Endothelial cell of umbilical vein (primary cell): Measurements from ENCODE around the gene UBE2B. TPM values are rescaled to one million over a fixed set of nuclear protein-coding genes. Genes with fewer than 3 reads are reported as not detected.
"Not testable (repeated sequence)": the region's sequence is repeated elsewhere in the genome, so short reads cannot be mapped to it uniquely, and the experiment has no call there.

Experiments used
- BruUV-seq: library from RNA; stranded (reverse); fragments of 400-500 nt; replicated peaks from 2 replicates; lab custom pipeline; 2021; lab: Mats Ljungman, UMichigan
- CTCF ChIA-PET: fragments of 300-600, 350-600 bp; sonication (Branson Sonifier 250); formaldehyde crosslinking; loops from one replicate; lab custom pipeline; 2021; ENCODE audit warnings: antibody characterized with exemption, inconsistent platforms; lab: Charles Lee
- POLR2A ChIA-PET: fragments of 300-600, 350-600 bp; sonication (Branson Sonifier 250); formaldehyde crosslinking; loops from one replicate; lab custom pipeline; 2021; ENCODE audit warnings: antibody characterized with exemption, inconsistent platforms; lab: Charles Lee
- DNase-seq: peaks from one replicate; pipeline ENCODE4 v3.0.0-alpha.2; 2011; ENCODE audit warnings: low read depth, low spot score
- FAIRE-seq: peaks from 2 replicates; lab custom pipeline; 2011; peaks lifted over from hg19 to GRCh38; lab: Jason Lieb, UNC
- H2AFZ ChIP-seq: 2 replicates; pipeline ENCODE4 v1.6.0; 2012; ENCODE audit warnings: low read depth, low read length, control low read depth, inconsistent platforms
- H3K27ac ChIP-seq: 2 replicates; pipeline ENCODE4 v1.5.1; 2011; ENCODE audit warnings: low read depth, mild to moderate bottlenecking, control low read depth, low read length, moderate library complexity; ENCODE audit not compliant: insufficient read depth
- H3K27me3 ChIP-seq, 2 experiments: 2 replicates each; pipeline versions ENCODE4 v1.6.0 to v1.6.1; 2011; ENCODE audit warnings: low read length in 2 of 2, mixed read lengths in 1 of 2; ENCODE audit not compliant: control insufficient read depth in 2 of 2, insufficient read depth in 2 of 2
- H3K36me3 ChIP-seq, 2 experiments: 2 replicates in 1 of 2; 3 replicates in 1 of 2; pipeline ENCODE4 v1.5.1; 2011; ENCODE audit warnings: low read length in 2 of 2, mild to moderate bottlenecking in 1 of 2, moderate library complexity in 1 of 2; ENCODE audit not compliant: control insufficient read depth in 2 of 2, insufficient read depth in 2 of 2; ENCODE audit errors: extremely low read depth in 1 of 2
- H3K4me1 ChIP-seq: 3 replicates; pipeline ENCODE4 v1.5.1; 2011; ENCODE audit warnings: mild to moderate bottlenecking, low read length; ENCODE audit not compliant: control insufficient read depth, insufficient read depth; ENCODE audit errors: extremely low read depth
- H3K4me2 ChIP-seq: 2 replicates; pipeline ENCODE4 v1.6.1; 2011; ENCODE audit warnings: low read length, control low read depth, mixed read lengths; ENCODE audit not compliant: insufficient read depth
- H3K4me3 ChIP-seq, 3 experiments: fragments of 200-600 bp in 1 of 3; sonication (generic), shearing (Covaris generic) in 1 of 3; replicated peaks in 1 of 3; 2 replicates each; pipeline ENCODE4 v1.5.1; 2011 to 2016; ENCODE audit warnings: control low read depth in 3 of 3, low read length in 3 of 3, mild to moderate bottlenecking in 2 of 3, inconsistent platforms in 1 of 3, low read depth in 1 of 3, moderate library complexity in 1 of 3; ENCODE audit not compliant: insufficient read depth in 1 of 3
- H3K79me2 ChIP-seq: 2 replicates; pipeline ENCODE4 v1.6.0; 2012; ENCODE audit warnings: low read length, inconsistent platforms; ENCODE audit not compliant: control insufficient read depth, insufficient read depth
- H3K9ac ChIP-seq: replicated peaks from 2 replicates; pipeline ENCODE3; 2011; ENCODE audit warnings: low read length, control low read depth; ENCODE audit not compliant: insufficient read depth; ENCODE audit errors: extremely low read depth
- H3K9me1 ChIP-seq: replicated peaks from 3 replicates; pipeline ENCODE4 v1.6.0; 2011; ENCODE audit warnings: mild to moderate bottlenecking, low read length; ENCODE audit not compliant: control insufficient read depth, insufficient read depth; ENCODE audit errors: extremely low read depth
- H3K9me3 ChIP-seq: replicated peaks from 2 replicates; pipeline ENCODE4 v1.5.1; 2012; ENCODE audit warnings: low read length, inconsistent platforms; ENCODE audit not compliant: control insufficient read depth, insufficient read depth
- H4K20me1 ChIP-seq: replicated peaks from 2 replicates; pipeline ENCODE3; 2011; ENCODE audit warnings: mild to moderate bottlenecking, low read length; ENCODE audit not compliant: control insufficient read depth, insufficient read depth; ENCODE audit errors: extremely low read depth
- CTCF ChIP-seq, 2 donors: IDR thresholded peaks; 1 replicate in 1 of 2; 2 replicates in 1 of 2; pipeline ENCODE4 v1.5.1; 2011; ENCODE audit warnings: low read length in 2 of 2, mild to moderate bottlenecking in 2 of 2, moderate library complexity in 2 of 2, control low read depth in 1 of 2, inconsistent platforms in 1 of 2, low read depth in 1 of 2; ENCODE audit not compliant: insufficient read depth in 1 of 2; ENCODE audit errors: extremely low read depth in 1 of 2
- EZH2 ChIP-seq: IDR thresholded peaks from 2 replicates; pipeline ENCODE4 v1.6.1; 2012; ENCODE audit warnings: borderline replicate concordance, low read depth, mild to moderate bottlenecking, moderate library complexity, low read length, inconsistent platforms; ENCODE audit not compliant: severe bottlenecking
- FOS ChIP-seq: IDR thresholded peaks from 2 replicates; pipeline ENCODE4 v1.6.1; 2011; ENCODE audit warnings: mild to moderate bottlenecking, low read length, moderate library complexity, borderline replicate concordance; ENCODE audit not compliant: insufficient read depth
- GATA2 ChIP-seq: IDR thresholded peaks from 2 replicates; pipeline ENCODE4 v1.7.0; 2011; ENCODE audit warnings: low read depth, mild to moderate bottlenecking, moderate library complexity, mixed read lengths, low read length; ENCODE audit not compliant: insufficient read length, insufficient read depth
- JUN ChIP-seq: IDR thresholded peaks from 2 replicates; pipeline ENCODE4 v1.6.1; 2011; ENCODE audit warnings: borderline replicate concordance, low read depth; ENCODE audit not compliant: insufficient read length, insufficient read depth
- MAX ChIP-seq: IDR thresholded peaks from 2 replicates; pipeline ENCODE4 v1.6.1; 2011; ENCODE audit not compliant: insufficient read depth, insufficient read length
- MYC ChIP-seq: IDR thresholded peaks from one replicate; pipeline ENCODE4 v1.6.1; 2011; ENCODE audit warnings: mild to moderate bottlenecking, low read depth, low read length
- POLR2A ChIP-seq: IDR thresholded peaks from 2 replicates; pipeline ENCODE4 v1.6.1; 2012; ENCODE audit warnings: low read depth, mild to moderate bottlenecking, control low read depth, low read length
- POLR2AphosphoS5 ChIP-seq: IDR thresholded peaks from 2 replicates; pipeline ENCODE4 v1.6.1; 2012; ENCODE audit warnings: low read depth, mild to moderate bottlenecking, control low read depth, low read length, moderate library complexity; ENCODE audit not compliant: insufficient read depth
- dilution Hi-C: fragments of 300-500 bp; cut with MboI; formaldehyde crosslinking; loops from one replicate; pipeline ENCODE4 v1.15.0; 2019; ENCODE audit warnings: low sequenced_read_pairs; ENCODE audit not compliant: extremely low pct_ligation_motif_present
- intact Hi-C: fragments of 100-400 bp; cut with micrococcal nuclease; formaldehyde crosslinking; loops from one replicate; pipeline ENCODE4 v1.10.0; 2022
- polyA plus RNA-seq, 4 experiments: library from polyadenylated mRNA; depleted of rRNA in 3 of 4; stranded (reverse) in 3 of 4; unstranded in 1 of 4; fragments of >200 nt; gene quantifications; 2 replicates each; pipeline versions ENCODE4 v1.2.1 to v1.2.3, GENCODE V29; 2011 to 2012; ENCODE audit warnings: missing spikeins in 1 of 4
- total RNA-seq: library from RNA; stranded (reverse); gene quantifications from 2 replicates; pipeline ENCODE4 v1.2.3, GENCODE V29; 2021

The UBE2B gene
- total and polyA plus RNA-seq, 2 donors (not counting 3 experiments of a cell fraction or from before 2014, with no cell fraction given), result 37.8 to 110 TPM

GRCh38 chr5:134380346-134380745 lies 9.0 kb downstream of the UBE2B start:
- H4K20me1 ChIP-seq, result peaks cover 5% of the 10 kb centered on the region
- H3K4me1 ChIP-seq, result no peaks in the 10 kb centered on the region
- DNase-seq (no peak), FAIRE-seq (no peak)
- no peaks in the 10 kb centered on the region for H3K9me3 ChIP-seq
- H3K4me3 ChIP-seq, result no peak overlapping the region
- dilution Hi-C loops (no loop called here), intact Hi-C loops (no loop called here)
- no TSS peak for BruUV-seq
- peaks cover 16 to 24% of the 10 kb centered on the region in 2 experiments for H3K36me3 ChIP-seq
- no peak overlapping the region for H3K4me2 ChIP-seq
- POLR2A ChIA-PET, result no interaction called here
- H3K9ac ChIP-seq, result no peak overlapping the region
- H3K9me1 ChIP-seq, result no peaks in the 10 kb centered on the region
- H2AFZ ChIP-seq, result no peak overlapping the region
- CTCF ChIA-PET, result interaction anchor here (1.9 kb wide), 1 partner anchor 207 kb away, joined by 10 read pairs; no protein-coding TSS in a partner anchor
- no peak overlapping the region for H3K27ac ChIP-seq
- H3K27me3 ChIP-seq, result no peaks in the 10 kb centered on the region
- TF ChIP-seq MAX (no peak), JUN (no peak), GATA2 (no peak), FOS (no peak), EZH2 (no peak), POLR2A (no peak), POLR2AphosphoS5 (no peak), CTCF (IDR thresholded peaks at IDR 0.05; ENCODE audit: extremely low read depth in 1 of 2, insufficient read depth in 1 of 2, low read depth in 1 of 2, low read length in 2 of 2) (no peak), MYC (no peak)
- H3K79me2 ChIP-seq, result peaks cover 31% of the 10 kb centered on the region

- H3K4me1 ChIP-seq, FAIRE-seq, H3K27ac ChIP-seq, H3K4me2 ChIP-seq, H3K9ac ChIP-seq, DNase-seq, H2AFZ ChIP-seq, dilution Hi-C loops, H3K27me3 ChIP-seq, H3K9me3 ChIP-seq, H4K20me1 ChIP-seq, H3K4me3 ChIP-seq, intact Hi-C loops, BruUV-seq, H3K9me1 ChIP-seq: not testable (repeated sequence)
- ChIA-PET CTCF (interaction anchor here (0.6 to 3.1 kb wide), 3 partner anchors 21 to 346 kb away, joined by 3 to 15 read pairs (median 3); no protein-coding TSS in a partner anchor), POLR2A (interaction anchor here (0.6 kb wide), 1 partner anchor 14 kb away, joined by 8 read pairs; no protein-coding TSS in a partner anchor)
- peaks cover 19% of the 10 kb centered on the region for H3K79me2 ChIP-seq
- H3K36me3 ChIP-seq, result peaks cover 14 to 24% of the 10 kb centered on the region in 2 experiments
Observed at GRCh38 chr5:134382204-134382603, 10.8 kb downstream of the UBE2B start.
